Adrenal gland (tissue), 12 donors: ENCODE measurements around the gene RIMBP2. TPM values are rescaled to one million over a fixed set of nuclear protein-coding genes. Genes with fewer than 3 reads are reported as not detected.

Experiments used
- DNase-seq, 7 donors: peaks; one replicate each; pipeline ENCODE4 v3.0.0-alpha.2; 2019 to 2020
- H3K27ac ChIP-seq, 5 donors: fragments of 200-600 bp; sonication (generic) in 4 of 5; 1 replicate in 3 of 5; 2 replicates in 2 of 5; pipeline versions ENCODE4 v1.5.1 to v1.8.0; 2016 to 2020; ENCODE audit warnings: mild to moderate bottlenecking in 1 of 5
- H3K27me3 ChIP-seq: fragments of 200-600 bp; 2 replicates; pipeline ENCODE4 v1.8.0; 2021
- H3K36me3 ChIP-seq, 2 donors: fragments of 200-600 bp; replicated peaks in 1 of 2; 1 replicate in 1 of 2; 2 replicates in 1 of 2; pipeline versions ENCODE4 v1.5.1 to v1.8.0; 2018 to 2022
- H3K4me1 ChIP-seq, 2 donors: fragments of 200-600 bp; replicated peaks in 1 of 2; 1 replicate in 1 of 2; 2 replicates in 1 of 2; pipeline versions ENCODE4 v1.5.1 to v1.8.0; 2018 to 2021
- H3K4me3 ChIP-seq, 4 donors: fragments of 200-600 bp; sonication (generic) in 3 of 4; one replicate each; pipeline ENCODE4 v1.5.1; 2016 to 2018
- H3K9me3 ChIP-seq, 3 donors: fragments of 200-600 bp; sonication (generic) in 1 of 3; replicated peaks in 1 of 3; 1 replicate in 2 of 3; 2 replicates in 1 of 3; pipeline versions ENCODE4 v1.5.1 to v1.8.0; 2016 to 2021
- POLR2A ChIP-seq, 2 donors: fragments of 450-650 bp; IDR thresholded peaks; one replicate each; pipeline ENCODE4 v1.6.1; 2017; ENCODE audit warnings: antibody characterized with exemption in 2 of 2, mild to moderate bottlenecking in 2 of 2, moderate library complexity in 1 of 2
- WGBS, 4 donors: extraction: QIAGEN DNeasy Blood & Tissue Kit in 2 of 4; methylation state at CpG; one replicate each; pipeline versions ENCODE4 v1.1.5 to v1.1.7; 2013 to 2017; 5-methylcytosine and 5-hydroxymethylcytosine counted together
- intact Hi-C, 2 donors: fragments of 100-400 bp; cut with DNase I; formaldehyde crosslinking; loops; one replicate each; pipeline versions ENCODE4 v1.14.1 to v1.15.0; 2022 to 2023
- polyA plus RNA-seq, 3 donors: library from polyadenylated mRNA; stranded (reverse); fragments of 200-250 nt in 2 of 3; fragments of 350-450 nt in 1 of 3; fragmentation: Illumina TruSeq in 1 of 3; extraction: RNeasy Lipid Tissue Mini Kit (QIAGEN cat#74804) in 1 of 3; gene quantifications; one replicate each; pipeline ENCODE4 v1.2.3, GENCODE V29; 2013 to 2014
- total RNA-seq, 9 donors: library from RNA; depleted of rRNA in 4 of 9; stranded (reverse); fragments of >200 nt in 4 of 9; fragments of 120-200 nt in 1 of 9; fragmentation: NEBNext Ultra II Directional in 1 of 9; extraction: Animal tissue kit (Norgen Biotek cat#: 25700) in 1 of 9; gene quantifications; one replicate each; pipeline versions ENCODE4 v1.1.0 to v1.2.4, GENCODE V29; 2013 to 2023
- TF ChIP-seq, protein P1 (sequence below), 6 experiments: fragments of 450-650 bp in 4 of 6; fragments of 200-600 bp in 2 of 6; sonication (generic) in 1 of 6; IDR thresholded peaks; 1 replicate in 5 of 6; 2 replicates in 1 of 6; pipeline versions ENCODE4 v1.5.1 to v1.8.0; 2016 to 2021; ENCODE audit warnings: antibody characterized with exemption in 6 of 6, mild to moderate bottlenecking in 2 of 6, moderate library complexity in 1 of 6
- donor health status: healthy with polysubstance abuse.
- donor health status: Bipolar disorder and iron deficiency.
- donor health status: DM: yes; HTN: yes; CAD: no.
- donor health status: DM: no; HTN: no; CAD: no.
- donor health status: DM: no; HTN: no; CAD: no.
- donor health status: DM: yes; HTN: yes; CAD: no.

Gene RIMBP2
- total and polyA plus RNA-seq, 12 donors, result 0.18 to 23.9 (median 6.3) TPM; not detected in 2

DNA sequence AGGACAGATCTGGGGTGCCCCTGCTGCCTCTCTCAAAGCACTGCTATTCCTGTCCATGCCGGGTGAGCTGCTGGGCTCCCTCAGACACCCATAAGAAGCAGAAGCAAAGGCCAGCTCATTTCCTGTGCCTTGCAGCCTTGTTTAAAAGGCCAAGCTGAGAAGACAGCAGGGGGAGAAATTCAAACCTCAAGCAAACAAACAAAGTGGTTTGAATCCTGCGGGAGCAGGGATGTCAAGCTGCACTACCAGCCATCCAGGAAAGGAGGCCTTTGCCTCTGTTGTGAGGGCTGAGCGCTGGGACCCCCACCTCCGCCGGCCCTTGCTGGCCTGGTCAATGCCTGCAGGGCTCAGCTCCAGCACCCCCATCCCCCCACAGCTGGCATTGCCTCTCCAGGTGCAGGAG lies 201.9 kb downstream of the RIMBP2 start:
- Histone ChIP-seq H3K27ac (no peak overlapping the region), H3K36me3 (no peaks in the 10 kb centered on the region), H3K4me3 (no peak overlapping the region), H3K27me3 (no peaks in the 10 kb centered on the region), H3K4me1 (no peaks in the 10 kb centered on the region), H3K9me3 (no peaks in the 10 kb centered on the region)
- no peak for TF ChIP-seq POLR2A (IDR thresholded peaks at IDR 0.05)
- TF ChIP-seq, protein P1, sequence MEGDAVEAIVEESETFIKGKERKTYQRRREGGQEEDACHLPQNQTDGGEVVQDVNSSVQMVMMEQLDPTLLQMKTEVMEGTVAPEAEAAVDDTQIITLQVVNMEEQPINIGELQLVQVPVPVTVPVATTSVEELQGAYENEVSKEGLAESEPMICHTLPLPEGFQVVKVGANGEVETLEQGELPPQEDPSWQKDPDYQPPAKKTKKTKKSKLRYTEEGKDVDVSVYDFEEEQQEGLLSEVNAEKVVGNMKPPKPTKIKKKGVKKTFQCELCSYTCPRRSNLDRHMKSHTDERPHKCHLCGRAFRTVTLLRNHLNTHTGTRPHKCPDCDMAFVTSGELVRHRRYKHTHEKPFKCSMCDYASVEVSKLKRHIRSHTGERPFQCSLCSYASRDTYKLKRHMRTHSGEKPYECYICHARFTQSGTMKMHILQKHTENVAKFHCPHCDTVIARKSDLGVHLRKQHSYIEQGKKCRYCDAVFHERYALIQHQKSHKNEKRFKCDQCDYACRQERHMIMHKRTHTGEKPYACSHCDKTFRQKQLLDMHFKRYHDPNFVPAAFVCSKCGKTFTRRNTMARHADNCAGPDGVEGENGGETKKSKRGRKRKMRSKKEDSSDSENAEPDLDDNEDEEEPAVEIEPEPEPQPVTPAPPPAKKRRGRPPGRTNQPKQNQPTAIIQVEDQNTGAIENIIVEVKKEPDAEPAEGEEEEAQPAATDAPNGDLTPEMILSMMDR (IDR thresholded peaks at IDR 0.05), result no peak
- no peak for DNase-seq
- intact Hi-C loops, result no loop called here
- 8 to 19% (median 15%) methylated on average over 5 of the region's 5 CpGs for WGBS, 4 donors

DNA sequence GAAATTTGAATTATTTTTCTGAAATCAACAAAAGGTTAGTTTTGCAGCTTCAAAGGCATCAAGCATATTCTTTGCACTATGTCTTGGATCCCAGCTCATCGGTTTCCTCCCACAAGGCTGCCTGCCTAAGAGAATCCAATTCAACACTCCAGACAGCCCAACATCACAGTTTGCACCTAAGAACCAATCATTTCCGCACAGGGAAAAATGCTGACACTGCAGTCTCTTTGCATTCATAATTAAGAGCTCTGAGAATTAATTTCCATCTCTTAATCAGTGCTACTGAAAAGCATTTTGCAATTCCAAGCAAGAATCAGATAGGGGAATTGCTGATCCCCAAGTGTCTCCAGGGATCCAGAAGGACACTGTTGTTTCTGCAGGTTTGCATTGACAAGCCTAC lies 202.5 kb downstream of the RIMBP2 start:
- H3K9me3 ChIP-seq, result no peaks in the 10 kb centered on the region
- DNase-seq, result no peak
- no peak overlapping the region for H3K4me3 ChIP-seq
- intact Hi-C loops, result no loop called here
- no peaks in the 10 kb centered on the region for H3K4me1 ChIP-seq
- 71 to 82% (median 76%) methylated on average over 2 of the region's 2 CpGs for WGBS, 4 donors
- H3K27me3 ChIP-seq, result no peaks in the 10 kb centered on the region
- no peaks in the 10 kb centered on the region for H3K36me3 ChIP-seq
- TF ChIP-seq, protein P1 (IDR thresholded peaks at IDR 0.05), result no peak
- TF ChIP-seq POLR2A (IDR thresholded peaks at IDR 0.05), result no peak
- no peak overlapping the region for H3K27ac ChIP-seq

DNA sequence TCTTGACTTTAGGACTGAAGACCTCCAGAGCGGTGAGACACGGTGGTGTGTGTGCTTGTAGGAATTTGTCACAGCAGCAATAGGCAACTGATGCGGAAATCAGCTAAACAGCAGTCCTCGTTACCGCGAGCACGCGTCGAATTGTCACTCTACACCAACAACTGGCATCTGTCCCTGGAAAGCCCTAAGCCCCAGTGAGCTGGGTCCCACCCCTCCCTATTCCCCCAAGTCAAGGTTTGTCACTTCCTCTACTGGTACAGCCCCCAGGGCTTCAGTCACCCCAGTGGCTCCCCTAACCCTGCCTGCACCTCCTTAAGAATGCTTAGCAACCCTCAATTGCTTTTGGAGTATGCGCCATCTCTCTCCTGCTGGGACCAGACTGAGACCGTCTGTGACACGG lies 204.8 kb downstream of the RIMBP2 start:
- H3K27ac ChIP-seq, result no peak overlapping the region
- intact Hi-C loops, result no loop called here
- H3K9me3 ChIP-seq, result no peaks in the 10 kb centered on the region
- H3K36me3 ChIP-seq, result no peaks in the 10 kb centered on the region
- WGBS, 4 donors, result 79 to 88% (median 85%) methylated on average over 9 to 12 of the region's 12 CpGs
- TF ChIP-seq, protein P1 (IDR thresholded peaks at IDR 0.05), result no peak
- H3K27me3 ChIP-seq, result no peaks in the 10 kb centered on the region
- H3K4me1 ChIP-seq, result no peaks in the 10 kb centered on the region
- H3K4me3 ChIP-seq, result no peak overlapping the region
- DNase-seq, result no peak

DNA sequence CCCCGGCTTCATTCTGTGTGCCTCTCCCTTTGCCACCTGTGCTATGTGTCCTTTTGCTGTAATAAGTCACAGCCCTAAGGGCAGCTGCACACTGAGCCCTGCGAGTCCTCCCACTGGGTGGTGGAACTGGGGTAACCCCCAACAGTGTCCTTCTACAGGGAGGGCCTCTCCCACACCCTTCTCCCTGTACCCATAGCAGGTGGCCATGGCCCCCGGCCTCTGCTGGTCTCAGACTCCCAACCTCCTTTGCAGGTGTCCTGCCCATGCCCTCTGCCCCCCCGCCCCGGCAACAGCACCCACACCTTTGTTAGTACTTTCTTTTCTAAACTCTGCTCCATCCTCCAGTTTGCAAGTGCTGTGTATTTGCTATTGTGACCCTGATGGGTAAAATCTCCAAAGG lies 206.6 kb downstream of the RIMBP2 start:
- Histone ChIP-seq H3K4me1 (no peaks in the 10 kb centered on the region), H3K4me3 (no peak overlapping the region), H3K36me3 (no peaks in the 10 kb centered on the region), H3K27me3 (no peaks in the 10 kb centered on the region), H3K27ac (no peak overlapping the region), H3K9me3 (no peaks in the 10 kb centered on the region)
- TF ChIP-seq POLR2A (IDR thresholded peaks at IDR 0.05), result no peak
- TF ChIP-seq, protein P1 (IDR thresholded peaks at IDR 0.05), result no peak
- no peak for DNase-seq
- WGBS, 4 donors, result 72 to 80% (median 75%) methylated on average over 5 of the region's 5 CpGs
- intact Hi-C loops, result no loop called here
